ENCODE results near the gene VASN.

The VASN gene

DNA sequence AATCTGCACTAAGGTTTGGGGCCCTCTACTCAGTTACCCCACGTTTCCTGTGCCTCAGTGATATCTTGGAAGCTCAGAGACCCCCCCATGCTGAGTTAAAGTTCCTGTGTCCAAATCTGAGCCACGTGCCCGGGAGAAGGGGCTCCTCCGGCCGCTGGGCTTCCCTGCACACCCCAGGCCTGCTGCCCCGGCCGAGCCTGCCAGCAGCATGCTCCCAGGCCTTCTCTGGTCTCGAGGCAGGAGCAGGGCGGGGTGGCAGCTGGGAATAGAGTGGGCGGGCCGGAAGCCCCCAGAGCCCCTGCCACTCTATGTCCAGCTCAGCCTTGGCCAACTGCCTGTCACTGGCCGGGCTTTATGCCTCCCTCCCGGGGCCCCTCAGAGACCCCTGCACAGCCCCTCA lies 5.6 kb upstream of the VASN start:
- no peak for TF ChIP-seq POLR2AphosphoS5 (IDR thresholded peaks at IDR 0.05; ENCODE audit: low read depth, low read length)
- TF ChIP-seq SIN3A (IDR thresholded peaks at IDR 0.05; ENCODE audit: borderline replicate concordance, insufficient read depth, low read length), result no peak
- no peak for TF ChIP-seq FOXP2 (optimal IDR thresholded peaks at IDR 0.05; ENCODE audit: borderline replicate concordance, extremely low read depth, extremely low read length, insufficient read depth)
- no peak for TF ChIP-seq TAF1 (IDR thresholded peaks at IDR 0.05; ENCODE audit: borderline replicate concordance, insufficient read depth, low read length)
- TF ChIP-seq, protein P1, sequence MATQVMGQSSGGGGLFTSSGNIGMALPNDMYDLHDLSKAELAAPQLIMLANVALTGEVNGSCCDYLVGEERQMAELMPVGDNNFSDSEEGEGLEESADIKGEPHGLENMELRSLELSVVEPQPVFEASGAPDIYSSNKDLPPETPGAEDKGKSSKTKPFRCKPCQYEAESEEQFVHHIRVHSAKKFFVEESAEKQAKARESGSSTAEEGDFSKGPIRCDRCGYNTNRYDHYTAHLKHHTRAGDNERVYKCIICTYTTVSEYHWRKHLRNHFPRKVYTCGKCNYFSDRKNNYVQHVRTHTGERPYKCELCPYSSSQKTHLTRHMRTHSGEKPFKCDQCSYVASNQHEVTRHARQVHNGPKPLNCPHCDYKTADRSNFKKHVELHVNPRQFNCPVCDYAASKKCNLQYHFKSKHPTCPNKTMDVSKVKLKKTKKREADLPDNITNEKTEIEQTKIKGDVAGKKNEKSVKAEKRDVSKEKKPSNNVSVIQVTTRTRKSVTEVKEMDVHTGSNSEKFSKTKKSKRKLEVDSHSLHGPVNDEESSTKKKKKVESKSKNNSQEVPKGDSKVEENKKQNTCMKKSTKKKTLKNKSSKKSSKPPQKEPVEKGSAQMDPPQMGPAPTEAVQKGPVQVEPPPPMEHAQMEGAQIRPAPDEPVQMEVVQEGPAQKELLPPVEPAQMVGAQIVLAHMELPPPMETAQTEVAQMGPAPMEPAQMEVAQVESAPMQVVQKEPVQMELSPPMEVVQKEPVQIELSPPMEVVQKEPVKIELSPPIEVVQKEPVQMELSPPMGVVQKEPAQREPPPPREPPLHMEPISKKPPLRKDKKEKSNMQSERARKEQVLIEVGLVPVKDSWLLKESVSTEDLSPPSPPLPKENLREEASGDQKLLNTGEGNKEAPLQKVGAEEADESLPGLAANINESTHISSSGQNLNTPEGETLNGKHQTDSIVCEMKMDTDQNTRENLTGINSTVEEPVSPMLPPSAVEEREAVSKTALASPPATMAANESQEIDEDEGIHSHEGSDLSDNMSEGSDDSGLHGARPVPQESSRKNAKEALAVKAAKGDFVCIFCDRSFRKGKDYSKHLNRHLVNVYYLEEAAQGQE (IDR thresholded peaks at IDR 0.05; ENCODE audit: insufficient read depth in 1 of 2, low read depth in 2 of 2, low read length in 2 of 2), result no peak

DNA sequence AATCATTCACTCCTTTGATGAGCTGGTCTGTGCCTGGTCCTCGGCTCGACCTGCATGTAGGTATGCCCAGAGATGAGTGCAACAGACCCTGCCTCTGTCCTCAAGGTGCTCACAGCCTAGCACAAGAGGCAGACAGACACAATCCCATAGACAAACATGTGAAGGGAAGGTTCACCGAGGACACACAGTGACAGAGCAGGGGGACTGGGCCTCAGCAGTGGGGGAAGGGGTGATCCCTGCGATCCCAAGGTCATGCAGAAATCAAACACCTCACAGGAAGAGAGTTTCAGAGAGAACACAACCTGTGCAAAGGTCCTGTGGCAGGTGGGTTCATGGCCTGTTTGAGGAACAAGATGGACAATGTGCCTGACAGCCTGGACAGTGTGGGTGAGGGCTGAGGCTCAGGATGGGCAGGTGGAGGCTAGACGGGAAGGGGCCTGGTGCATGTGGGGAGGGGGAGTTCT lies 4.2 kb upstream of the VASN start:
- TF ChIP-seq FOXP2 (optimal IDR thresholded peaks at IDR 0.05; ENCODE audit: borderline replicate concordance, extremely low read depth, extremely low read length, insufficient read depth) (no peak), SIN3A (IDR thresholded peaks at IDR 0.05; ENCODE audit: borderline replicate concordance, insufficient read depth, low read length) (no peak), POLR2AphosphoS5 (IDR thresholded peaks at IDR 0.05; ENCODE audit: low read depth, low read length) (no peak), TAF1 (IDR thresholded peaks at IDR 0.05; ENCODE audit: borderline replicate concordance, insufficient read depth, low read length) (no peak)

DNA sequence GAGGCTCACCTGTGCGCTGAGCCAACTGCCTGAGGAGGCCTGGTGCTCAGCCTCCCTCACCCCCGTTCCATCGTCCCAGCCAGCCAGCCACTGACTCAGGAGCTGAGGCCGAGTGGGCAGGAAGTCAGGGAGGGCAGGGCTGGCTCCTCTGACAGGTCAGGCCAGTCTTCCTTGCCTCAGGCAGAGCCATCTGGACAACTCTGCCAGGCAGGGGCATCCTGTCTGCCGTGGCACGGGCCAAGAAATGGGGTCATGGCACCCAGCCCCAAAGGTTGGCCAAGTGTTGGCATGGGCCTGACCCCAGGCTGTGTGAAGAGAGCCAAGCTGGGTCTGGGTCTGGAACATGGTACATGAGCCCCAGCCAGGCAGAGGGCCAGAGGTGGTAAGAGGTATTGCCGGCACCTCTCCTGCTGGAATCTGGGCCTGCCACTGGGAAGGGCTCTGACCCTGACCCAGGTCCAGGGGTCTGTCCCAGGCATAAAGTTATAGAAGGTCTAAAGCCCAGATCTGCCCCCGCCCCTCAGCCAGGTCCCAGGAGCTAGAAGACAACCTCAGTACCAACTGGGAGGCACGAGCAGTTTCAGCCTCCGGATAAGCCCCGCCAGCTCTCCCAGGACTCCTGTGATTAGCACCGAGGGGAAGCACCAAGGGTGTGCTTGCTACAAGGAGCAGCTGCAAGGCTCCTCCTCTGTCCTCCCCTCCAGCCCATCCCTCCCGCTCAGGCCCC lies 2.5 kb upstream of the VASN start:
- TF ChIP-seq POLR2AphosphoS5 (IDR thresholded peaks at IDR 0.05; ENCODE audit: low read depth, low read length) (no peak), TAF1 (IDR thresholded peaks at IDR 0.05; ENCODE audit: borderline replicate concordance, insufficient read depth, low read length) (no peak)

DNA sequence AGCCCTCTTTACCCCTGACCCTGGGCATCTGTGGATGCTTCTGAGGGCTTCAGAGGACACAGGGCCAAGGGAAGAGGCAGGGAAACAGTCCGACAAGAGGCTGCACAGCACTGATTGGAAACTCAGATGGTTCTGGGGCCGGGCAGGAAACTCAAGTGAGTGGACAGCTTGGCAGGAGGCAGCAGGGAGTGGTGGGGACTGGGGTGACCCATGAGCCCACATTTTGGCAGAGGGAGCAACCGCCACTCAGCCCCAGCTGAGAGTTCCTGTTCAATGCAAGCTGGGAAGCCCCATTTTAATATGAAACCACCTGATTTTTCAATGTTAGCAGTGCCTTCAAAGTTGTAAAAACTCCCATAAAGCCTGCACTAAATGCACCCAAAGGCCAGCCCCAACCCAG lies 1.5 kb upstream of the VASN start:
- TF ChIP-seq, protein P1 (IDR thresholded peaks at IDR 0.05; ENCODE audit: insufficient read depth in 1 of 2, low read depth in 2 of 2, low read length in 2 of 2), result no peak
- TF ChIP-seq SIN3A (IDR thresholded peaks at IDR 0.05; ENCODE audit: borderline replicate concordance, insufficient read depth, low read length) (no peak), FOXP2 (optimal IDR thresholded peaks at IDR 0.05; ENCODE audit: borderline replicate concordance, extremely low read depth, extremely low read length, insufficient read depth) (no peak), POLR2AphosphoS5 (IDR thresholded peaks at IDR 0.05; ENCODE audit: low read depth, low read length) (no peak), TAF1 (IDR thresholded peaks at IDR 0.05; ENCODE audit: borderline replicate concordance, insufficient read depth, low read length) (no peak)

DNA sequence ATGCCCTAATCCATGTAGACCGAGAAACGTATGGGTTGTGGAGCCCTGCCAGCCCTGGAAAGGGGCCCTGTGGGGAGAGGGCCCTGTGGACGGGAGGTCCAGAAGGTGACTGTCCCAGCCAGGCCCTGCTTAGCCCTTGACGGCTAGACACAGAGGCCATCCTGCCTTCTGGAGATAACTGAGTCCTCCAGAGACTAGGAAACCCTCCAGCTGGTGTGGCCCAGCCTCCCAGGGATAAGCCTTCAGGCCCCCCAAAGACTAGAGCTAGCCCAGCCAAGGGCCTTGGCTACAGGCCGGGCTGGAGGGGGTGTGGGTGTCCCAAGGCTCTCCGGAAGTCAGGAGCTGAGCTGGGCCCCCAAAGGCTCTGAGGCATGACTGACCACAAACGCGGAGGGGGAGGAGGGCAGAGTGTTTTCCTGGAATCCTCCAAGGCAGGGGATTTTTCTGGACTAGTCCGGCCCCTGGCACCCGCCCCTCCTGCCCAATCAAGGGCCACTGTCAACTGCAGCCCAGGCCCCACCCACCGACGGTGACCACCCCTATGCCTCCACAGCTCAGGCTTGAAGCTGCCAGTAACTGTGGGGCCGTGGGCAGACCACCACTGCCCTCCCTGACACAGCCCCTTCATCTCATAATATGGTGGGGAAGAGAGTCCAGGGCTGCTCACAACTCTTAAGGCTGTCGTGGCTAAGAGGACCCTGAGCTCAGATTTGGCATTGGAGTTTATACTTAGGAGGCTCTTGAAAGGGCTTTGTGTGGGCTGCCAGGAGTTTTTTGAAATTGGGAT lies 885 bp upstream of the VASN start:
- TF ChIP-seq POLR2AphosphoS5 (IDR thresholded peaks at IDR 0.05; ENCODE audit: low read depth, low read length) (no peak), FOXP2 (optimal IDR thresholded peaks at IDR 0.05; ENCODE audit: borderline replicate concordance, extremely low read depth, extremely low read length, insufficient read depth) (no peak), SIN3A (IDR thresholded peaks at IDR 0.05; ENCODE audit: borderline replicate concordance, insufficient read depth, low read length) (no peak), TAF1 (IDR thresholded peaks at IDR 0.05; ENCODE audit: borderline replicate concordance, insufficient read depth, low read length) (no peak)
- TF ChIP-seq, protein P1 (IDR thresholded peaks at IDR 0.05; ENCODE audit: insufficient read depth in 1 of 2, low read depth in 2 of 2, low read length in 2 of 2), result no peak

Data from PFSK-1 (cell line).